ENCODE data around the gene DYRK1B.

The DYRK1B gene

GRCh38 chr19:39813264-39813993 lies 20.5 kb downstream of the DYRK1B start (continued):
- TF ChIP-seq ZNF48 (tag by site-specific recombination; IDR thresholded peaks at IDR 0.05) (no peak), ZNF580 (tag by site-specific recombination; IDR thresholded peaks at IDR 0.05) (no peak), WT1 (tag by site-specific recombination; IDR thresholded peaks at IDR 0.05) (no peak), ZNF449 (tag by site-specific recombination; IDR thresholded peaks at IDR 0.05) (no peak), HOXA7 (CRISPR knock-in tag; IDR thresholded peaks at IDR 0.05; ENCODE audit: borderline replicate concordance) (no peak), SETDB1 (IDR thresholded peaks at IDR 0.05; ENCODE audit: insufficient read length, low read length) (no peak), ZNF433 (tag by site-specific recombination; IDR thresholded peaks at IDR 0.05; ENCODE audit: low read depth) (no peak), ZNF555 (tag by site-specific recombination; conservative IDR thresholded peaks at IDR 0.05) (no peak), ZNF610 (tag by site-specific recombination; IDR thresholded peaks at IDR 0.05; ENCODE audit: borderline replicate concordance) (no peak), ZNF366 (tag by site-specific recombination; conservative IDR thresholded peaks at IDR 0.05) (peak; percentile 84), ZNF626 (tag by site-specific recombination; IDR thresholded peaks at IDR 0.05) (no peak), ZNF544 (tag by site-specific recombination; IDR thresholded peaks at IDR 0.05) (no peak), ZFHX2 (tag by site-specific recombination; conservative IDR thresholded peaks at IDR 0.05) (no peak), ZNF302 (tag by site-specific recombination; IDR thresholded peaks at IDR 0.05; ENCODE audit: low read depth) (no peak), ZFP37 (tag by site-specific recombination; IDR thresholded peaks at IDR 0.05) (no peak), ZNF169 (tag by site-specific recombination; IDR thresholded peaks at IDR 0.05) (no peak), HOXC10 (CRISPR knock-in tag; IDR thresholded peaks at IDR 0.05) (no peak), ZBTB17 (tag by site-specific recombination; IDR thresholded peaks at IDR 0.05) (peak; percentile 99), RBAK (tag by site-specific recombination; IDR thresholded peaks at IDR 0.05) (no peak), ZNF426 (tag by site-specific recombination; IDR thresholded peaks at IDR 0.05) (no peak), ZNF529 (tag by site-specific recombination; IDR thresholded peaks at IDR 0.05; ENCODE audit: insufficient replicate concordance) (no peak), ZNF350 (tag by site-specific recombination; IDR thresholded peaks at IDR 0.05) (no peak), ZBTB21 (tag by site-specific recombination; IDR thresholded peaks at IDR 0.05) (no peak), ZNF658 (tag by site-specific recombination; IDR thresholded peaks at IDR 0.05) (no peak)
- TF ChIP-seq, protein P1, sequence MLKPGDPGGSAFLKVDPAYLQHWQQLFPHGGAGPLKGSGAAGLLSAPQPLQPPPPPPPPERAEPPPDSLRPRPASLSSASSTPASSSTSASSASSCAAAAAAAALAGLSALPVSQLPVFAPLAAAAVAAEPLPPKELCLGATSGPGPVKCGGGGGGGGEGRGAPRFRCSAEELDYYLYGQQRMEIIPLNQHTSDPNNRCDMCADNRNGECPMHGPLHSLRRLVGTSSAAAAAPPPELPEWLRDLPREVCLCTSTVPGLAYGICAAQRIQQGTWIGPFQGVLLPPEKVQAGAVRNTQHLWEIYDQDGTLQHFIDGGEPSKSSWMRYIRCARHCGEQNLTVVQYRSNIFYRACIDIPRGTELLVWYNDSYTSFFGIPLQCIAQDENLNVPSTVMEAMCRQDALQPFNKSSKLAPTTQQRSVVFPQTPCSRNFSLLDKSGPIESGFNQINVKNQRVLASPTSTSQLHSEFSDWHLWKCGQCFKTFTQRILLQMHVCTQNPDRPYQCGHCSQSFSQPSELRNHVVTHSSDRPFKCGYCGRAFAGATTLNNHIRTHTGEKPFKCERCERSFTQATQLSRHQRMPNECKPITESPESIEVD (tag by site-specific recombination; IDR thresholded peaks at IDR 0.05) = no peak
- TF ChIP-seq, protein P2, sequence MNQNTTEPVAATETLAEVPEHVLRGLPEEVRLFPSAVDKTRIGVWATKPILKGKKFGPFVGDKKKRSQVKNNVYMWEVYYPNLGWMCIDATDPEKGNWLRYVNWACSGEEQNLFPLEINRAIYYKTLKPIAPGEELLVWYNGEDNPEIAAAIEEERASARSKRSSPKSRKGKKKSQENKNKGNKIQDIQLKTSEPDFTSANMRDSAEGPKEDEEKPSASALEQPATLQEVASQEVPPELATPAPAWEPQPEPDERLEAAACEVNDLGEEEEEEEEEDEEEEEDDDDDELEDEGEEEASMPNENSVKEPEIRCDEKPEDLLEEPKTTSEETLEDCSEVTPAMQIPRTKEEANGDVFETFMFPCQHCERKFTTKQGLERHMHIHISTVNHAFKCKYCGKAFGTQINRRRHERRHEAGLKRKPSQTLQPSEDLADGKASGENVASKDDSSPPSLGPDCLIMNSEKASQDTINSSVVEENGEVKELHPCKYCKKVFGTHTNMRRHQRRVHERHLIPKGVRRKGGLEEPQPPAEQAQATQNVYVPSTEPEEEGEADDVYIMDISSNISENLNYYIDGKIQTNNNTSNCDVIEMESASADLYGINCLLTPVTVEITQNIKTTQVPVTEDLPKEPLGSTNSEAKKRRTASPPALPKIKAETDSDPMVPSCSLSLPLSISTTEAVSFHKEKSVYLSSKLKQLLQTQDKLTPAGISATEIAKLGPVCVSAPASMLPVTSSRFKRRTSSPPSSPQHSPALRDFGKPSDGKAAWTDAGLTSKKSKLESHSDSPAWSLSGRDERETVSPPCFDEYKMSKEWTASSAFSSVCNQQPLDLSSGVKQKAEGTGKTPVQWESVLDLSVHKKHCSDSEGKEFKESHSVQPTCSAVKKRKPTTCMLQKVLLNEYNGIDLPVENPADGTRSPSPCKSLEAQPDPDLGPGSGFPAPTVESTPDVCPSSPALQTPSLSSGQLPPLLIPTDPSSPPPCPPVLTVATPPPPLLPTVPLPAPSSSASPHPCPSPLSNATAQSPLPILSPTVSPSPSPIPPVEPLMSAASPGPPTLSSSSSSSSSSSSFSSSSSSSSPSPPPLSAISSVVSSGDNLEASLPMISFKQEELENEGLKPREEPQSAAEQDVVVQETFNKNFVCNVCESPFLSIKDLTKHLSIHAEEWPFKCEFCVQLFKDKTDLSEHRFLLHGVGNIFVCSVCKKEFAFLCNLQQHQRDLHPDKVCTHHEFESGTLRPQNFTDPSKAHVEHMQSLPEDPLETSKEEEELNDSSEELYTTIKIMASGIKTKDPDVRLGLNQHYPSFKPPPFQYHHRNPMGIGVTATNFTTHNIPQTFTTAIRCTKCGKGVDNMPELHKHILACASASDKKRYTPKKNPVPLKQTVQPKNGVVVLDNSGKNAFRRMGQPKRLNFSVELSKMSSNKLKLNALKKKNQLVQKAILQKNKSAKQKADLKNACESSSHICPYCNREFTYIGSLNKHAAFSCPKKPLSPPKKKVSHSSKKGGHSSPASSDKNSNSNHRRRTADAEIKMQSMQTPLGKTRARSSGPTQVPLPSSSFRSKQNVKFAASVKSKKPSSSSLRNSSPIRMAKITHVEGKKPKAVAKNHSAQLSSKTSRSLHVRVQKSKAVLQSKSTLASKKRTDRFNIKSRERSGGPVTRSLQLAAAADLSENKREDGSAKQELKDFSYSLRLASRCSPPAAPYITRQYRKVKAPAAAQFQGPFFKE (tag by site-specific recombination; IDR thresholded peaks at IDR 0.05; ENCODE audit: borderline replicate concordance) = no peak
- TF ChIP-seq, protein P3, sequence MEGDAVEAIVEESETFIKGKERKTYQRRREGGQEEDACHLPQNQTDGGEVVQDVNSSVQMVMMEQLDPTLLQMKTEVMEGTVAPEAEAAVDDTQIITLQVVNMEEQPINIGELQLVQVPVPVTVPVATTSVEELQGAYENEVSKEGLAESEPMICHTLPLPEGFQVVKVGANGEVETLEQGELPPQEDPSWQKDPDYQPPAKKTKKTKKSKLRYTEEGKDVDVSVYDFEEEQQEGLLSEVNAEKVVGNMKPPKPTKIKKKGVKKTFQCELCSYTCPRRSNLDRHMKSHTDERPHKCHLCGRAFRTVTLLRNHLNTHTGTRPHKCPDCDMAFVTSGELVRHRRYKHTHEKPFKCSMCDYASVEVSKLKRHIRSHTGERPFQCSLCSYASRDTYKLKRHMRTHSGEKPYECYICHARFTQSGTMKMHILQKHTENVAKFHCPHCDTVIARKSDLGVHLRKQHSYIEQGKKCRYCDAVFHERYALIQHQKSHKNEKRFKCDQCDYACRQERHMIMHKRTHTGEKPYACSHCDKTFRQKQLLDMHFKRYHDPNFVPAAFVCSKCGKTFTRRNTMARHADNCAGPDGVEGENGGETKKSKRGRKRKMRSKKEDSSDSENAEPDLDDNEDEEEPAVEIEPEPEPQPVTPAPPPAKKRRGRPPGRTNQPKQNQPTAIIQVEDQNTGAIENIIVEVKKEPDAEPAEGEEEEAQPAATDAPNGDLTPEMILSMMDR (tag by site-specific recombination; IDR thresholded peaks at IDR 0.05) = no peak
- TF ChIP-seq, protein P4, sequence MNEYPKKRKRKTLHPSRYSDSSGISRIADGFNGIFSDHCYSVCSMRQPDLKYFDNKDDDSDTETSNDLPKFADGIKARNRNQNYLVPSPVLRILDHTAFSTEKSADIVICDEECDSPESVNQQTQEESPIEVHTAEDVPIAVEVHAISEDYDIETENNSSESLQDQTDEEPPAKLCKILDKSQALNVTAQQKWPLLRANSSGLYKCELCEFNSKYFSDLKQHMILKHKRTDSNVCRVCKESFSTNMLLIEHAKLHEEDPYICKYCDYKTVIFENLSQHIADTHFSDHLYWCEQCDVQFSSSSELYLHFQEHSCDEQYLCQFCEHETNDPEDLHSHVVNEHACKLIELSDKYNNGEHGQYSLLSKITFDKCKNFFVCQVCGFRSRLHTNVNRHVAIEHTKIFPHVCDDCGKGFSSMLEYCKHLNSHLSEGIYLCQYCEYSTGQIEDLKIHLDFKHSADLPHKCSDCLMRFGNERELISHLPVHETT (tag by site-specific recombination; IDR thresholded peaks at IDR 0.05) = no peak
